Renal cortex interstitium (tissue), 11 donors: ENCODE measurements around the gene GLRX. TPM values are rescaled to one million over a fixed set of nuclear protein-coding genes. Genes with fewer than 3 reads are reported as not detected.

Source experiments
- DNase-seq, 11 donors: peaks; one replicate each; pipeline ENCODE4 v3.0.0-alpha.2; 2013; ENCODE audit warnings: low read depth in 9 of 11, low spot score in 4 of 11; ENCODE audit errors: extremely low read depth in 1 of 11
- polyA plus RNA-seq, 3 donors: library from polyadenylated mRNA; unstranded; fragments of 120-200 nt; gene quantifications; one replicate each; pipeline ENCODE4 v1.2.1, GENCODE V29; 2013; ENCODE audit not compliant: insufficient read length in 3 of 3

GLRX gene
- polyA plus RNA-seq, 3 donors = 63.7 to 67.4 (median 65.9) TPM

DNA sequence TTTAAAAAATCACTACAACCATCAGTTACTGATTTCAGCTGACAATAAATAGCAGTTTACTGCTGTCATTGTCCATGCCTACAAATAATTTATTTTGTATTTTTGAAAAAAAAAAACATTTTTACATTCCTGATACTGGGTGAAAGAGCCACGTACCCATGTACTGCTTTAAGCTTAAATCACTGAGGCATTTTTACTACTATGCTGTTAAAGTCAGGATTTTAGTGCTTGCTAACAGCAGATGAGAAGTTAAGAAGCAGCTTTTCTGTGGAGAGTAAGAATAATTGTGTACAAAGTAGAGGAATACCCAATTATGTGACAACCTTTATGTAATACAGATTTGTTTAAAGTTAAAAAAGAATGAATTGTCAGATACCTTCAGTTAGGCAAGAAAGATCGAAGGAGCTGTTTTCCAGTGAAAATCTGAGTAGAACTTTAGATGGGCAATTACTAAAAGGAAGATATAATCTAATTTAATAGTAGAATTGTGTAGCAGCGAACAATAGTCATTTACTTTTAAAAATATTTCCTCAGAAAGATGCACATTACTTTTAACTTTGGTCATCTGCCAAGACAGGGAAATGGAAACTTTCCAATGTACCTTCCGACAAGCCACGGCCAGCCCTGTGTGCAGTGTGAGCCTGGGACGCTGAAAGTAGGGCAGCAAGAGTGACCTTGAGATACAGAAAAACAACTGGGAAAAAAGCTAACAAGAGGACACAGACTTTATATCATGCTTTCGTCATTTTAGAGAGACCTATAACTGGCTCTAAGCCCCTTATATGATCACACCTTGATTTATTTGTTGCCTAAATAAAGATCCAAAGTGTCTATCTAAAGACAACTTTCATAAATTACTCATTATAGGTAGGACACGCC lies 51.5 kb downstream of the GLRX start:
- DNase-seq = peak in 1 of 11 donors; percentile 35

DNA sequence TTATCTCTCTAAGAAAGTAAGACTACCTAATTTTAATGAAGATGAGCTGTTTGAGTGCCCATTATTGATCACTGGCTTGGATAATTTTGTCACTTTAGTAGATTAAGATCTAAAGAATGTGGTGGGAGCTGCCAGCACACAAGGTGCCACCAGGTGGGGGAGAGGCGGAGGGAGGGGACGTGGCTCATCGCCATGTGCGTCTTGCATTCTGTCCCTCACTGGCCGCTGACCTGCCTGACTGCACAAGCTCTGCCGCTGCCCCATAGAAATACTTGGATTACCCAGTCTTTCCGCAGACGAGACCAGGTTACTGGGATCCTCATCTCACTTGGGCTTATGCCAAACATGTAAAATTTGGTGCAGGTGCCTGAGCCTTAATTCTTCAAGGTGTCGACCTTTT lies 53.8 kb downstream of the GLRX start:
- no peak for DNase-seq

DNA sequence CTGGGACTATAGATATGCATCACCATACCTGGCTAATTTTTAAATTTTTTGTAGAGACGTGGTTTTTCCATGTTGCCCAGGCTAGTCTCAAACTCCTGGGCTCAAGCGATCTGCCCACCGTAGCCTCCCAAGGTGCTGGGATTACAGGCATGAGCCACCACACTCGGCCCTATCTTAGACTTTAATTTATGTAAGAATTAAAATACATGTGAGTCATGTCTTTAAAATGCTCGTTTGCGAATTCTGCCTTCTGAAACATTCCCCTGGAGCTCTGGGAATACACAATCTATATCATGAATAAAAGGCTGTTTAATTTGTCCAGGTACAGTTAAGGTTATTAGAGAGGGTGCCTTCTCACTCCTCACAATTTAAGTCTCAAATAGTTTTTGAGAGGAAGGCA lies 58.6 kb downstream of the GLRX start:
- no peak for DNase-seq

Other genes with a start within 250 kb of the GLRX start
- gene GPR150, start 202.6 kb downstream of the GLRX start, polyA plus RNA-seq = under 1 TPM in 1 of 3 donors, not detected in 2; 0.06 TPM
- gene RFESD, start 175.9 kb downstream of the GLRX start, polyA plus RNA-seq = 1 to 10 TPM; 4.1 to 5.8 (median 4.8) TPM
- 1 to 10 TPM; 1.2 to 1.7 (median 1.4) TPM for gene SPATA9, start 139.7 kb downstream of the GLRX start, polyA plus RNA-seq
- 10 to 100 TPM; 75.0 to 86.6 (median 81.5) TPM for gene RHOBTB3, start 91.4 kb downstream of the GLRX start, polyA plus RNA-seq
- gene ELL2, start 139.1 kb upstream of the GLRX start, polyA plus RNA-seq = 10 to 100 TPM in 2 of 3 donors, 1 to 10 TPM in 1; 9.7 to 17.0 (median 13.0) TPM